ENCODE results near the gene VCL.

VCL gene

GRCh38 chr10:74047304-74047703 is 49.4 kb downstream of the VCL start:
- Mint-ChIP-seq H3K9me3 (no peaks in the 10 kb centered on the region), H3K27ac (peak overlapping the region; percentile 24 to 67 (median 59)), H3K4me3 (no peak overlapping the region), H3K27me3 (ENCODE audit: low read depth) (no peaks in the 10 kb centered on the region), H3K4me1 (peaks cover 30% of the 10 kb centered on the region), H3K36me3 (ENCODE audit: low read depth) (peaks cover 27% of the 10 kb centered on the region)
- no peak for TF ChIP-seq CTCF (IDR thresholded peaks at IDR 0.05; ENCODE audit: unreplicated experiment in 3 of 3)

DNA sequence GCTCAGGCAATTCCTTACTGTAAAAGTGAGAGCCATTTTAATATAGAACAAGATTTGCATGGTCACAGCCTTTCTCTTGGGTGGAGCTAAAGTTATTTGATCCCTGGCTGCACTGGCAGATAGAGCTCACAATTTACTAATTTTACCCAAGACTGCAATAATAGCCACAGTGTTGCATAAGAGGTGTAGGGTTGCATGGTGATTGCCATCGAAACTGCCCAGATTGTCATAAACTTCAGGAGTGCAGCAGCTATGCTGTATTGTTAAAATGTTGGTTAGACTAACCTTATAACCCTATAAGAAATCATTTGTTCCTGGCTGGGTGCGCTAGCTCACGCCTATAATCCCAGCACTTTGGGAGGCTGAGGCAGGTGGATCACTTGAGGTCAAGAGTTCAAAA is 50.0 kb downstream of the VCL start:
- Mint-ChIP-seq H3K27ac (peak overlapping the region; percentile 24 to 67 (median 59)), H3K9me3 (no peaks in the 10 kb centered on the region), H3K27me3 (ENCODE audit: low read depth) (no peaks in the 10 kb centered on the region), H3K4me1 (peaks cover 30% of the 10 kb centered on the region), H3K4me3 (no peak overlapping the region), H3K36me3 (ENCODE audit: low read depth) (peaks cover 27% of the 10 kb centered on the region)
- TF ChIP-seq CTCF (IDR thresholded peaks at IDR 0.05; ENCODE audit: unreplicated experiment in 3 of 3), result no peak

- H3K4me3 Mint-ChIP-seq, result no peak overlapping the region
- H3K9me3 Mint-ChIP-seq, result no peaks in the 10 kb centered on the region
- peak overlapping the region in 1 of 3 experiments; percentile 67 for H3K27ac Mint-ChIP-seq
- H3K4me1 Mint-ChIP-seq, result peaks cover 30% of the 10 kb centered on the region
- no peak for TF ChIP-seq CTCF (IDR thresholded peaks at IDR 0.05; ENCODE audit: unreplicated experiment in 3 of 3)
- no peaks in the 10 kb centered on the region for H3K27me3 Mint-ChIP-seq (ENCODE audit: low read depth)
- peaks cover 26% of the 10 kb centered on the region for H3K36me3 Mint-ChIP-seq (ENCODE audit: low read depth)
Measured at GRCh38 chr10:74048433-74048832, 50.5 kb downstream of the VCL start.

- no peak overlapping the region for H3K27ac Mint-ChIP-seq
- no peak overlapping the region for H3K4me3 Mint-ChIP-seq
- H3K36me3 Mint-ChIP-seq (ENCODE audit: low read depth), result peaks cover 13% of the 10 kb centered on the region
- no peaks in the 10 kb centered on the region for H3K9me3 Mint-ChIP-seq
- TF ChIP-seq CTCF (IDR thresholded peaks at IDR 0.05; ENCODE audit: unreplicated experiment in 3 of 3), result no peak
- H3K4me1 Mint-ChIP-seq, result peaks cover 30% of the 10 kb centered on the region
- no peaks in the 10 kb centered on the region for H3K27me3 Mint-ChIP-seq (ENCODE audit: low read depth)
Measured at GRCh38 chr10:74049955-74050354, 52.0 kb downstream of the VCL start.

DNA sequence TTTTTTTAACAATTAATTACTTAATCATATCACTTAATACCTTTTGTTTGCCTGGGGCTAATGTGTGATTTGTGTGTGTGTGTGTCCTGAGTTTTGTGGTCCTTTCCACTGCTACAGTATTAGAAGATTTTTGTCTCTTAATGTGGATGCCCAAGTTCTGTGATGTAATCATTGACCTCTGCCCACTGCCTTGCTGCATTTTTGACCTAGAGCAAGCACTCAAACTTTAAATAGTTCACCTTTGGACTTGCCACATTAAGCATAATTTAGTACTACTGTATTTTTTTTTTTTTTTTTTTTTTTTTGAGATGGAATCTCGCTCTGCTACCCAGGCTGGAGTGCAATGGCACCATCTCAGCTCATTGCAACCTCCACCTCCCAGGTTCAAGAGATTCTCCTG is 52.7 kb downstream of the VCL start:
- no peaks in the 10 kb centered on the region for H3K9me3 Mint-ChIP-seq
- no peak overlapping the region for H3K27ac Mint-ChIP-seq
- peaks cover 26% of the 10 kb centered on the region for H3K4me1 Mint-ChIP-seq
- peaks cover 6% of the 10 kb centered on the region for H3K36me3 Mint-ChIP-seq (ENCODE audit: low read depth)
- H3K4me3 Mint-ChIP-seq, result no peak overlapping the region
- H3K27me3 Mint-ChIP-seq (ENCODE audit: low read depth), result no peaks in the 10 kb centered on the region
- no peak for TF ChIP-seq CTCF (IDR thresholded peaks at IDR 0.05; ENCODE audit: unreplicated experiment in 3 of 3)

GRCh38 chr10:74051736-74052342 is 53.9 kb downstream of the VCL start:
- Mint-ChIP-seq H3K4me1 (peaks cover 29% of the 10 kb centered on the region), H3K27me3 (ENCODE audit: low read depth) (no peaks in the 10 kb centered on the region), H3K4me3 (no peak overlapping the region), H3K27ac (no peak overlapping the region), H3K36me3 (ENCODE audit: low read depth) (no peaks in the 10 kb centered on the region), H3K9me3 (no peaks in the 10 kb centered on the region)
- no peak for TF ChIP-seq CTCF (IDR thresholded peaks at IDR 0.05; ENCODE audit: unreplicated experiment in 3 of 3)
